HG03039 (cell line): ENCODE results near the gene CACNA1A.
"Not testable (repeated sequence)": the region's sequence is repeated elsewhere in the genome, so short reads cannot be mapped to it uniquely, and the experiment has no call there.

ENCODE experiments used
- ATAC-seq: cut with Tn5 transposase; IDR thresholded peaks from one replicate; pipeline ENCODE4 v1.9.1; 2021; ENCODE audit warnings: mild to moderate bottlenecking, moderate library complexity; ENCODE audit not compliant: unreplicated experiment

CACNA1A gene

DNA sequence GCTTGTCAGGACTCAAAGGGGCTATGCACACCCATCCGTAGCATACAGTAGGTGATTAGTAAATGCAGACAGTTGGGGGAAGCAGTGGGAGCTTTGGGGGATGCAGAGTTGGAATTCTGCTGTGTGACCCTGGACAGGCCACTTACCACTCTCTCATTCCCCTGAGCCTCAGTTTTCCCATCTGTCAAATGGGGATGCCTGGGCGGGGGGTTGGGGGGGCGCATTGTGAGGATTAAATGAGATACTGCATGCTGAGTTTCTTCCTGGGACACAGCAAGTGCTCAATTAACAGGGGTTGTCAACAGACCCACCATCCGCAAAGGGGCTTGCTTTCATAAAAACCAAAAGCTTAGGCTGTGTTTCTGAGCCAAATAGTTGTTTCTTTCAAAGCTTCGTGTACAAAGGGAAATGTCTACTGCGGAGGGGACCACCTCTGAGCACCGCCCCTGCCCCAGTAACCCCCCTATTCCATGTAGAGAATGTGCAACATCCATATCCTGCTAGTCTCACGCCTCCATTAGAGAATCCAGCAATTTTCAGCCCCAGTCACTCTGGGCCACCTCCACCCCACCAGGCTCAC lies 223.7 kb downstream of the CACNA1A start:
- no peak for ATAC-seq

- no peak for ATAC-seq
These were observed 224.6 kb downstream of the CACNA1A start for GRCh38 chr19:13281567-13282291.

DNA sequence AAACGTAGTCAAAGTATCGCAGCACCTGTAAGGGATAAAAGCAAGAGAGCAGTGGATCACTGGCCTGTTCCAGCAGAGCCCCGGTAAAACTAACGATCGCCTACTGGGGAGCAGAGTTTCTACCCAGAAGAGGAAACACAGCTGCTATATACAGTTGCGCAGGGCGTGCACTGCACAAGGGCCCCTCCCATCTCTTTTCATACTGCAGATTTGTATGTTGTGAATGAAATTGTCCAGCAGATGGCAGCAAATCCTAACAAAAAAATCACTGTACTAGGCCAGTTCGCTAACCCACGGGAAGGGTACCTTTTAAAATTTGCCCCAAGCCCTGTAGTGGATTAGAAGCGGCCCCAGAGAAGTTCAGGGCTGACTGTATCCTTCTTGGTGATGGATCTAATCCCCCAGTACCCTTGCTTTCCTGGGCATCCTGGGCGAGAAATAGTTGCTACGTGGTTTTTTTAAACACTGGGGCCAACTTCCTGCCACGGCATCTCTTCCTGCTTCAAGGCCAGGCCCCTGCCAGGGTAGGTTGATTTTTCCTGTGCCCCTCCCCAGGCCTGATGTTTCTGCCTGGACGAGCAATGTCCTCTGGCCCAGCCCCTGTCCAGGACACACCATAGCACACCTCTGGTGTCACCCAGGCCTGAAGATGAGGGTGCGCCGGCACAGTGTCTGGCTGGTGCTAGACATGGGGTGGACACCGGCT lies 229.0 kb downstream of the CACNA1A start:
- no peak for ATAC-seq

GRCh38 chr19:13275016-13275722 lies 231.1 kb downstream of the CACNA1A start:
- ATAC-seq: no peak

- no peak for ATAC-seq
These were observed 235.7 kb downstream of the CACNA1A start for GRCh38 chr19:13270514-13271105.

DNA sequence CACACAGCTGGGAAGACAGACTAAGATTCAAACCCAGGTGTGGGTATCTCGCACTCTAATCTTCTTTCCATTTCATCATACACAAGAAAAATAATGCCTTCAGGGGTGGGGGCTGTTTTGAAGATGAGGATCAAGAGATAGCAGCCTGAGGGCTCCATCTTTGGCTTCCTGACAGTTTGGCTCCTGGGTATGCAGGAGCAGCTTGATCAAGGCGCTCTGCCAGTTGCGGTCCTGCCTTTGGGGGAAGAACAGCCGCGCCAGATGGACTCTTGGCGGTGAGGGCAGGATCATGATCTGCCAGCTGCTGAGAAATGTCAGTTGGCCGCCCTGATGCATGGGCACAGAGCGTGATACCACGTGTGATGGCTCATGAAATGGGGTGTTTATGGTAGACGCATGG lies 236.9 kb downstream of the CACNA1A start:
- ATAC-seq: no peak

- ATAC-seq: no peak
These were observed 238.4 kb downstream of the CACNA1A start for GRCh38 chr19:13267889-13268288.

DNA sequence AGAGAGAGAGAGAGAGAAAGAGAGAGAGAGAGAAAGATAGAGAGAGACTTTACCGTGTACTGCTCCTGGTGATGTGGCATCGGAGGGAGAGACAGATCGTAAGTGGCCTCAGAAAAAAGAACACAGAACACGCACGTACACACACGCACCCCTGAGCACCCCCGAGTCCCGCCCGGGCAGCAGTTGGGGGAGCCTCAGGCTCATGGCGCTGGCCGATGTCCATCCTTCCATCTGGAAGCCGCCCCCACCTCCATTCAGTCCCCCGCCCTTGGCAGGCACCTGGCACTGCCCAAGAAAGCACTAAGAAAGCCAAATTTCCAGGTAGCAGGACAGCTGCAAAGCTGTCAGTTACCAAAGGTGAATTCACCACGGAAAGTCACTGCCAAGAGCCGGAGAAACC lies 239.1 kb downstream of the CACNA1A start:
- no peak for ATAC-seq

GRCh38 chr19:13262450-13262849 lies 243.8 kb downstream of the CACNA1A start:
- no peak for ATAC-seq

DNA sequence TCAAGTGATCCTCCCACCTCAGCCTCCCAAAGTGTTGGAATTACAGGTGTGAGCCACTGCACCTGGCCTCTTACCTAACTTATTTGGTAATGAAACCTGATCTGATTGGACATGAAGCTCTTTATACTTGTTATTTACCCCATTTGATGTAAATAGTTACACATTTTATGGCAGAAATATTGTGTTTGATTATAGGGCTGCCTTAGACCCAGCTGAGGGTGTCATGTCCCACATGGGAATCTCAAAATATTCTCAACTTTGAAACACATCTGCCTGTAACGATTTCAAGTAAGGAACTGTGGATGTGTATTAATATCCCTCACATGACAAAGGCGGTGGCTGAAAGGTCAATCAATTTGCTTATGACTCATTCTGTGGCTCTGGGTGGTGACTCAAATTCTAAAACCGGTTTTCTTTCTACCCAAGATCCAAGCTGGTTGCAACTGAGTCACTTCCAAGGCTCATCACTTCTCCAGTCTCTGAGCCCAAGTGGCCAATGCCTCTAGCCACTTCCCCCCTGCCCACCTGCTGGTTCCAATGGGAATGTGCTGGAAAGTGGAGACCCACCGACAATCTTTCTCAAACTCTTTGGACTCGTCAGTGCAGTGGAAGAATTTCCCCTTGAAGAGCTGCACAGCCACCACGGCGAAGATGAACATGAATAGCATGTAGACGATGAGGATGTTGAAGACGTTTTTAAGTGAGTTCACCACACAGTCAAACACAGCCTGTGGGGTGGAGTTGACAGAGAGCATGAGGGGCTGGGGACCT lies 245.2 kb downstream of the CACNA1A start:
- peak; percentile 56 for ATAC-seq

DNA sequence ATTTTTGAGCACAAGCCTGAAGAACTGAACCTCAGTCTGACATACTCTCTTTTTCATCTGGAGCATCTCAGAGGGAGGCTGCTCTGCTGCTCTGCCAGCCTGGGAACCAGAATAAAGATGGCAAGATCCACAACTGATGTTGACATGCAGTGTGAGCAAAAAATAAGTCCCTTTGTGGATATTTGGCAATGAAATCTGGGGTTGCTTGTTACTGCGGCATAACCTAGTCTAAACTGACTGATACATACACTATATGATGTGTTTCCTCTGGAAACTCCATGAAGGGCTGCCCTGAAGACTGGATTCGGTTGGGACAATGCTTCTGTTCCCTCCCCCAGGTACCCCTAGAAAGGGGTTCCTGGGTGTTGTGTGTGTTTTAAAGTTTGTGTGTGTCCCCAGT lies 249.4 kb downstream of the CACNA1A start:
- no peak for ATAC-seq

DNA sequence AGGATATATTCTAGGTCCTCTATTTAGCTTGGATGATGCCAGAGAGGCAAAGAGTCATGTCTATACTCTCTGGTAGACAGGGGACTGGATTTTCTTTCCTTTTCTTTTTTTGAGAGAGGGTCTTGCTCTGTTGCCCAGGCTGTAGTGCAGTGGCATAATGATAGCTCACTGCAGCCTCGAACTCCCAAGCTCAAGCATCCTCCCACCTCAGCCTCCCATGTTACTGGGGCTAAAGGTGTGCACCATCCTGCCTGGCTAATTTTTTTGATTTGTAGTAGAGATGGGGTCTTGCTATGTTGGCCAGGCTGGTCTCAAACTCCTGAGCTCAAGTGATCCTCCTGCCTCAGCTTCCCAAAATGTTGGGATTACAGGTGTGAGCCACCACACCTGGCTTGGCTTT lies 249.9 kb downstream of the CACNA1A start:
- not testable (repeated sequence) for ATAC-seq

GRCh38 chr19:13255719-13256059 lies 250.6 kb downstream of the CACNA1A start:
- ATAC-seq: no peak

- no peak for ATAC-seq
These were observed 251.1 kb downstream of the CACNA1A start for GRCh38 chr19:13255041-13255718.

- no peak for ATAC-seq
These were observed 253.5 kb downstream of the CACNA1A start for GRCh38 chr19:13252569-13253335.

DNA sequence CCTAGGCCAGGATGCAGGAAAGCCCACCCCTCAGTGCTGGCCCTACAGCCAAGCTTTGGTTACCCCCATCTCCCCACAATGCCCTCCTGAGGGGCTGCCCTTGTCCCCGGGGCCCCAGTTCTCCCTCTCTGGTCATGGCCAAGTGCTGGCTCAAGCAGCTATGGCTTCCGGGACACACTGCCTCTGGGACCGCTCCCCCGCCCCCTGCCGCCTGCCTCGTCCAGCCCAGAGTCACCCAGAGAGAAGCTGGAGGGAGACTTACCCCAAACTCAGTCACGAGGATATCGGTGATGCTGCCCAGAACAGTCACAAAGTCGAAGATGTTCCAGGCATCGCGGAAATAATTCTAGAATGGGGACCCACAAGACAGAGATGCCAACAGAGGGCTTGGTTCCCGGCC lies 261.4 kb downstream of the CACNA1A start:
- no peak for ATAC-seq

DNA sequence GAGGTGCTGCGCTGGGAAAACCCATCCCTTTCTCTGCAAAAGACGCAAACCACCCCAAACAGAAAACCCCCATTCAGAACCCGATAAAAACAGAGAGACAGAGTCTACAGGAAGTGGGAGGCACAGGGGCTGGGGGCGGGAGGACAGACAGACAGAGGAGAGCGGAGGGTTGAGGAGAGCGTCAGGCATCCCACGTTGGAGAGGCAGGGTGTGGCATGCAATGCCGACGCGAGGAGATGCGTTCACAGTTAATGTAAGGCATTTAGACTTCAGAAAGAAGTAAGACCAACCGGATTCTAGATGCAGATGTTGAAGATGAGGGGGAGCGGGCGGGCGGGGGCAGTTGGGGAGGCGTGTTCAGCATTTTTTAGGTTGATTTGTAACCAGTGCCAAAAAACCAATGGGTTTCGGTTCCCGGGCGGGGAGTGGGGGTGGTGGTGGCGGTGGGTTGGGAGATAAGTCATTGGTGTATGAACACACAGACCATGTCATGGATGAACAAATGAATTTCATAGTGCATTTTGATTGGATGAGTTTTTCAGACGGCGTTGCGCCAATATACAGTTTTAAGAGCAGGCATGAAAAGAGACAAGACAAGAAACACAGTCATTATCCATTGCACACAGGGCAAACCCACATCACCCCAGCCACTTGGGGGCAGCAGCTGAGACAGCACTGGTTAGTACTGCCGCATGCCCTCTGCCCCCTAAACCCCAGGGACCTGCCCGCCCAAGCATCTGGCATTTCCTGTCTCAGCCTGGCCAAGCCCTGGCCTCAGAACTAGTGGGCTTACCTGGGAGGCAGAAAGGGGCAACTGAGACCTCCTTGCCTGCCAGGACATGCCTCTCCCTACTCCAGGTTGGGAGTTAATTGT lies 264.8 kb downstream of the CACNA1A start:
- no peak for ATAC-seq

- no peak for ATAC-seq
These were observed 265.8 kb downstream of the CACNA1A start for GRCh38 chr19:13240312-13241022.
